ENCODE measurements around the gene AQR.
"Not testable (repeated sequence)": the region's sequence is repeated elsewhere in the genome, so short reads cannot be mapped to it uniquely, and the experiment has no call there.

AQR gene

GRCh38 chr15:34861214-34861613, 108.3 kb downstream of the AQR start:
- no peak for DNase-seq

GRCh38 chr15:34855893-34856292, 113.6 kb downstream of the AQR start:
- no peak for DNase-seq

DNA sequence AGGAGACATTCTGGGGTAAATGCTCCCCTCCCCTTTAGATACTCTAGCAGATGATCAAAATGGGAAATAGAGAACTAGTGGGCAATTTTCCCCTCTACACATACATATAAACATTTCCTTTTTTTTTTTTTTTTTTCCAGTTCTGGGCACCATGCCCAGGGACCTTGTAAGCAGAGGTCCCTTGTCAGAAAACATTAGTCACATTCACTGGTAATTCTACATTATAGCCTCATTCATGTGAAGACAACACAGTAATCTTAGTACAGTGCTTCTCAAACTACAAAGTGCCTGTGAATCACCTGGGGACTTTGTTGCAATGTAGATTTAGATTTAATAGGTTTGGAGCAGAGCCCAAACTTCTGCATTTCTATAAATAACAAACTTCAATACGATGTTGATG, 114.1 kb downstream of the AQR start:
- DNase-seq: peak; percentile 4

DNA sequence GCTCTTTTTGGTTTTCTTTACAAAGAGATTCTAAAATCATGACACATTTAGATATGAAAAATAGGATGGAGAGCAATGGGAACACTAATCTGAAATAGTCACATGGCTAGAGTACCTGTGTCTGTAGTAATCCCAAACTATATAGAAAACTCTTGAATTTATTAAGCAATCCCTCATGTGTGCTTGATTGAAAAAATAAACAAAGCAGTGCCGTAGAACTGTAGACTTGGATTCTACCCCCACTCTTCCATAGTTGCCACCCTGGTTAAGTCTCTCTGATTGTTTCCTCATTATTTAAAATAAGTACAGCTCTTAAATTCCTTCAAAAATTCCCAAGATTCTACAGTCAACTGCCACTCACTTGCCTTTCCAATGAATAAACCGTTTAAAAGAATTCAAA, 115.3 kb downstream of the AQR start:
- no peak for DNase-seq

DNA sequence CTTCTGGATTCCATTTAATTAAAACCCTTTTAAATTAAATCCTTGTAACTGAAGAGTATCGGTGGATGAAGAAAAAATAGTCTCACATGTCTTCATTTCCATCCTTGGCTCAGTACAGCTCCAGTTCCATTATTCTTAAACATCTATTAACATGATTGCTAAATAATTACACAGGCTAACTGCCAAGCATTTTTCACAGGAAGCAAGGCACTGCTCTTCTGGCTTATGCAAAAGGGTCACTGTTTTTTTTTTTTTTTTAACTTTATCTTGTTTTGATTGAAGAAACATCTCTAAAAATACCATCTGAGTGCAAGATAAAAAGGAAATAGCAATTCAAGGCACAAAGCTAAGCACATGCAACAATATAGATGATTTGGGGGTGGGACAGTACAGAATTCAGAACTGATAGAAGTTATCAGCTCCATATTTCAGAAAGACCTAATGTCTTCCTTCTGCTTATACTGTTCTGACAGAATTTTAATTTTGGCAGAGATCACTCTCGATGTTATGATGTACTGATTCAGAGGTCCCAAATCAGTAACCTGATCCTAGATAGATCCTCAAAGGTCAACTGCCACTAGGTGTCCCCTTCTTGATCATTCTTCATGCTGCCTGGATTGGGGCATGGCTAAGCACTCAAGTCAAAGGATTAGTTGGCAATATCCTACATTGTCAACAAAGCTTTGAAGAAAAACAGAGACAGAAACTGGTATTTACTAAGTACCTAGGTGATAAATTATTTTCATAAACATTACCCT, 116.4 kb downstream of the AQR start:
- DNase-seq: no peak

- no peak for DNase-seq
Observed at GRCh38 chr15:34851751-34852150, 117.8 kb downstream of the AQR start.

- no peak for DNase-seq
Observed at GRCh38 chr15:34851007-34851406, 118.5 kb downstream of the AQR start.

DNA sequence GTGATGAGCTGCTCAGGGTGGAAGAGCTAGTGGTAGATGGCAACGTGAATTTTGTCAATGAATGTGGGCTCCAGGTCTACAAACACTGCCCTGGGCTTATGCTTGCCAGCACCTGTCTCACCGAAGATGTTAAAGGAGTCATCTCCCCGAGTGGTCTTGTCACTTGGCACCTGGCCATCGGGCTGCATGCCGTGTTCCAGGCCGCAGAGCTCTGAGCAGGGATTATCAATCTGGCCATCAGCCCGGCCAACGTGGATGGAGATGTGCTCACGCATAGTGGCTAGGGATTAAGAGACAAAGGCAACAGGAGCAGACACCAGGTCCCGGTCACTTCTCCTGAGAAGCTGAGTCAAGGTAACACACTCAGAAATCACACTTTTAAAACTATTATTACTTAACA, 119.4 kb downstream of the AQR start:
- peak; percentile 3 for DNase-seq

DNA sequence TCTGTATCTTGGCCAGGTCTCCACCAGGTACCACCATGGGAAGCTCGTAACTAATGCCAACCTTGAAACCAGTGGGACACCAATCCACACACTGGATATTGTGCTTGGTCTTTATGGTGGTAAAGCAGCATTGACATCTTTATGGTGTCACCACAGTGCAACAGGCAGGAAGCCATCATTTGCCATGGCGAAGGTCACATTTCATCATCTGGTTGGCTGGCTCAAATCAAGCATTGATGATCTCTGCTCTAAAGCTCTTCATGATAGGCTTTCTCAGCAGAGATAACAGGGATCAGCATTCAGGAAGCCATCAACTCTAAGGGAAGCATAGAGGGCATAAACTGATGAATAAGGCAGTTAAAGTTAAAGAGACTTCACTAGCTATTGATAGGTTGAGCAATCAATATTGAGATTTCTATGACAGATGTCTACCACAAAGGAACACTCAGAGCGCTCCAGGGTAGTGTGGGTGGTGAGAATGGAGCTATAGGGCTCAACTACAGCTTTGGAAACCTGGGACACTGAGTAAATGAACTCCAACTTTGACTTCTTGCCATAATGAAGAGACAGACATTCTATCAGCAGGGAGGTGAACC, 120.1 kb downstream of the AQR start:
- no peak for DNase-seq

GRCh38 chr15:34847598-34847997, 121.9 kb downstream of the AQR start:
- no peak for DNase-seq

- DNase-seq: no peak
Observed at GRCh38 chr15:34841262-34841725, 128.2 kb downstream of the AQR start.

DNA sequence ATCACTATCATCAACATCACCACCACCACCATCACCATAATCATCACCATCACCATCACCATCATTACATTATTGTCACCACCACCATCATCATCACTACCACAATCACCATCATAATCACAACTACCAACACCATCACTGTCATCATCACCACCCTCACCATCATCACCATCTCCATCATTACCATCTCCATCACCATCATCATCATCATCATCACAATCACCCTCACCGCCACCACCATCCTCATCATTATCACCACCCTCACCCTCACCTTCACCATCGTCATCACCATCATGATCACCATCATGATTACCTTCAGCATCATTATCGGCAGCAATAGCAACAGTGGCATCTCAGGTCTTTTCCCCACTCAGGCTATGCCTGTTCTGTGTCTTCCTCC, 131.3 kb downstream of the AQR start:
- no peak for DNase-seq

DNA sequence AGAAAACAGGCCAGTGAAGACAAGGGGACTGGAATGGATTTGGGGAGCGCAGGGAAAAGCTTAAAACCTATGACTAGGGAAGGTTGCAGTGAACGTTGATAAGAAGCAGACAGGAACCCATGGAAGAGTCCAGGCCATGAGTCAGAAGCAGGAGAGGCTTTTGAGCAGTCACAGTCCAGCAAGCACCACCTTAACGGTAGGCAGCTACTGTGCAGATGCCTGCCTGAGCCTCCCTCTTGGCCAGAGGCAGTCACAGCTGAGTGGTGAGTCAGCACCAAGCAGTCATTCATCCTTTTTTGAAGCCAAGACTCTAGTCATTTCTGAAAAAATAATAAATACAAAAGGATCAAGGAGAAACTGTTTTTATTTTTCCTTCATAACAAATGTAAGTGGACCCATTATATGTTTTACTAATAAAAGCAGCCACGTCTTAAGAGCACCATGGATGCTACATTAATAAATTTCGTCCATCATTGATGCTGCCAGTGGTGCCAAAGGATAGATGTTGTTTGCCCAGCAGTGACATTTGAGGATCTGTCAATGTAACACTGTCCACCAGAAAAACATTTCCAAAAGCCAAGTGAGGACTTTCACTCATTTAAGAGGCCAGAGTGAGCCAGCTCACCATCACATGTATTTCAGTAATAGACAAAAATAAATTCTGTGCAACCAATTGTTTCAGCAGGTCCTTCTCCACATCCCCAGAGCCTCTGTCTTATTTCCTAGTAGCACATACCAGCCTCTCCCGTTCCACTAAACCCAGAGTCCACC, 132.1 kb downstream of the AQR start:
- no peak for DNase-seq

DNA sequence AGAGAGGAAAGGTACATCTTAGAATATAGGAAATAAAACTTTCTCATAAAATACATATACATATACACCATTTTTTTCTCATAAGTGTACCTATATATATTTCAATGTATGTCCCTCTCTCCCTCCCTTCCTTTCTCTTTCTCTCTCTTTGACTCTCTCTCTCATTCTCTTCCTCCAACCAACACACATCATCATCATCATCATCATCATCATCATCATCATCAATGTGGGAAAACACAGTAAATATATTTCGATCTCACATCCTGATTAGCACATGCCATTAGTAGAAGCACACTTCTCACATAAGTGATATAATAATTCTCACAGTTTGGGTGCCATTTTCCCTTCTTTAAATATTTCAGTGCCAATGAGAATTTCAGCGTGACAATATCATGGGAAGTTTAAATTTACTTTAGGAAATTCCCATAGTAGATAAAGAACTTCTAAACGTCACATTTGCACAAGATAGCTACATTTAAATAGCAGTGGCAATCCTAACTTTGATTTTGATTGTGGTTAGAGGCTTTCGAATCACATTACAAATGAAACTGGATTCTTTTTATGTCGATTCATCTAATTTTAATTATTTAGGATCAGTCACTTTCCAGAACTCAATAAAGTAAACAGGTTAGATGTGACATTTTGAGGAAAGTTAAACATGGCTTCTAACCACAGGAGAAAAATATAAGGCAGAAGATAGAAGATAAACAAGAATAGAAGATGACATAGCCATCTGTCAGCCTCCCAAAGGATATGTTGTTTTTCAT, 141.2 kb downstream of the AQR start:
- no peak for DNase-seq

DNA sequence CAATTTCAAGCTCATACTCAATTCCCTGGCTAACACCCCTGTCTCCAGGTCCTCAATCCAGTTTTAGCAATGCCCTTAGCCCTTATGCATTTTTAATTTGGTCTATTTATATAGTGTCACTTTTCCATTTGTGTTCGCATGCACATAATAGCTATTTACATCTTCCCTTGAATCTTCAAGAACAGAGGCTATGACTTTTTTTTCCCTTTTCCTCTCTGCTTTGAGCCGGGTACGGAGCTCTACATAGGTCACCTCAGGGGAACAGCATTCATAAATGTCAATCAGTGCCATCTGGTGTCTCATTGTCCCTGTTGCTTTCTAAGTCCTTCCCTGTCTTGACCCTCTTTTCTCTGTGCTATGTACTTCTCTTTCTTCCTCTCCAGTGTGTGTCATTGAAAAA, 147.7 kb downstream of the AQR start:
- DNase-seq: no peak

DNA sequence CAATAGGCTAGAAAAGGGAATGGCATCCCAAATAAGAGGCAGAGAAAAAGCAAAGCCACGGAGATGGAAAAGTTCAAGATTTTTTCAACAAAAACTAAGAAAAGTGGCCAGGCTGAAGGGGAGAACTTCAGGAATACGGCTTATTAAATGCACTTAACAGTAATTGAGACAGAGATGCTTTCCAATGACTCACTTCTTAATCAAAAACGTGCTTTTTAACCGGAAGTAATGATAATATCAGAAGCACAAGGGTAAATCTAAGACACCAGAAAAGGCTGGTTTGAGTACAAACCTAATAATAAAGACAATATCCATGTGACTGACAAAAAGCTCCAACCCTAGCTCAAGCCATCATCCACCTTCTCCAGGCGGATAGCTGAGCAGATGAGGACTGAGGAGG, 149.4 kb downstream of the AQR start:
- DNase-seq: no peak

DNA sequence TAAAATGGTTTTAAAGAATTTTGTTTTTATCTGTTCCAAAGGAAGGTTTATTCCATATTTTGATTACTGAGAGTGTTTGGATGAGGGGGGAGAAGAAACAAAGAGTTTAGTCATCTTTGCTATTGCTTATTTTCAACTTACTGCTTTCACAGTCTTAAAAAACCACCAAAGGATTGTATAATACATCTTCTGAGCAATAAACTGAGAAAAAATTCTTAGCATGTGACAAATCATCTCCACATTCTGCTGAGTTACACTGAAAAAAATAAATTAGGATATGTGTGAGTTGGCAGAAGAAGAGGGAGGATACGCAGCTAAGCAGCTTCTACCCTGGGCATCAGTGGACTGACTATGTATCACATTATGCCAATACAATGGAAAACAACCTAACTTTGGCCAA, 151.0 kb downstream of the AQR start:
- no peak for DNase-seq

- DNase-seq: no peak
Observed at GRCh38 chr15:34815836-34816235, 153.7 kb downstream of the AQR start.

DNA sequence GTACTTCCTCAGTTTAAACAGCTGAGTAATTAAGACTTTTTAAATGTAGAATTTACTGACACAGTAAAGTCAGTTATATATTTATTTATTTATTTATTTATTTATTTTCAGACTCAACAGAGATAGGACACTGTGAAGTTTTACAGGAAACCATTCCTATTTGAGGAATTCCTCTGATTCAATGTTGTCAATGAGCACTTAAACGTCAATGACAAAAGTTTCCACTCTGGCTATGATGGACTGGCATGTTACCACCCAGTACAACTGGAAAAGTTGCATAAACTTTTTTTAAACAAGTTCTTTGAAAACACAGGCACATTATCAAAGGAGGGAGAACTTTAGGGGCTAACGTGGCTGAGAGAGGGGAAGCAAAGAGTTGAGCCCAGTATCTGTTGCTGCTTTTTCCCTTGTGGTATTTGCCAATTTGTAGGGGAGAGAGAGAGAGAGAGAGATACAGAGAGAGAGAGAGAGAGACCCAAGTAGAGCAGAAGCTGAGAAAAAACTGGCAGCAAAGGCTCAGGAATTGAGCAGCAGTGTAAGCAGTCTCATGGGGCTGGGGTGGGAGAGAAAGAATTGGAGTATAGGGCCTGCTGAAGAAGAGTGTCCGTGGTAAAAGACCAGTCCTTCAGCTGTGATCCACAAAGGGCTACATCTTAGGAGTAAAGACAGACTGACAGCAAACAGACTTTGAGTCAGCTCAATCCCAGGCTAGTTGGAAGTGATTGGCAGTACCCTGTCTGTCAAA, 155.9 kb downstream of the AQR start:
- DNase-seq: no peak

DNA sequence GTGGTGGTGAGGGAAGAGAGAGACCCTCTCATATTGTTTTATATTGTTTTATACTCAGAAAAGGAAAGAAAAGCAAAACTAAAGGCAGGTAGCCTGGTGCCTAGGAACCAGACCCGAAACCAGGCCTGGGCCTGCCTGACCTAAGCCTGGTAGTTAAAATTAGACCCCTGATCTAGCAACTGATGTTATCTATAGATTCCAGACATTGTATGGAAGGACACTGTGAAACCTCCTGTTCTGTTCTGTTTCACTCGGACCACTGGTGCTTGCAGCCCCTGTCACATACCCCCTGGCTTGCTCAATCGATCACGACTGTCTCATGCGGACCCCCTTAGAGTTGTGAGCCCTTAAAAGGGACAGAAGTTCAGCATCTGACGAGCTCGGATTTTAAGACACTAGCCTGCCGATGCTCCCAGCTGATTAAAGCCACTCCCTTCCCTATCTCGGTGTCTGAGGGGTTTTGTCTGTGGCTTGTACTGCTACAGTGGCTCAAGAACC, 156.6 kb downstream of the AQR start:
- not testable (repeated sequence) for DNase-seq

DNA sequence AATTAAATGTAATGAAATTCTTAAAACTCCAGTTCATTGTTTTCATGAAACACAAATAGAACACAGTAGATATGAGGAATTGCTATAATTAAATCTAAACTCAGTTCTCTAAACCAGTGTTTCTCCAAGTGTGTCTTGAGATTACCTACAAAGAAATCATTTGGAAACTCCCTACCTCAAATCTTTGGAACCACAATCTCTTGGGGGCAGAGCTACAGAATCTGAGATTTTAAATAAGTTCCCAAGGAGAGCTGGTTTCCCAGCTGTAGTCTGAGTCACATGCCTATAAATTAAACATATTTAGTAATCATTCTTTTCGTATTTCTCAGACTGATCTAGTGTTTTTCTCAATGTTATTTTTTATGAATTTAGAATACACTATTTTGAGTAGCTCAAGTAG, 157.2 kb downstream of the AQR start:
- no peak for DNase-seq

- DNase-seq: no peak
Observed at GRCh38 chr15:34810443-34811129, 159.0 kb downstream of the AQR start.

Data from NCI-H345 (cell line).